Measurements from ENCODE around the gene PLOD2. TPM values are rescaled to one million over a fixed set of nuclear protein-coding genes. Genes with fewer than 3 reads are reported as not detected.

The PLOD2 gene
- total and polyA plus RNA-seq, 9 of the 15 experiments (the other 6 are each of a cell fraction or from before 2014, with no cell fraction given): 0.18 to 1.5 (median 0.58) TPM

GRCh38 chr3:146050691-146051090 is 110.3 kb downstream of the PLOD2 start (continued):
- no peak for TF ChIP-seq HNRNPH1 (optimal IDR thresholded peaks at IDR 0.05; ENCODE audit: low read depth, low read length)
- no peak for TF ChIP-seq ID3 (CRISPR knock-in tag; IDR thresholded peaks at IDR 0.05)
- TF ChIP-seq ID3 (tag; IDR thresholded peaks at IDR 0.05): no peak
- TF ChIP-seq RBM22 (IDR thresholded peaks at IDR 0.05; ENCODE audit: low read depth, low read length, poor library complexity, severe bottlenecking): no peak

- no peak for DNase-seq (ENCODE audit: extremely low read depth in 1 of 4, low spot score in 3 of 4)
- no peak overlapping the region for H3K27ac ChIP-seq (ENCODE audit: extremely low read depth, low read depth, low read length)
- H4K20me1 ChIP-seq (replicated peaks; ENCODE audit: control insufficient read depth, insufficient read depth, low read length): no peaks in the 10 kb centered on the region
- POLR2A ChIA-PET: no interaction called here
- TF ChIP-seq IRF9 (tag; IDR thresholded peaks at IDR 0.05) (no peak), ZNF41 (CRISPR knock-in tag; conservative IDR thresholded peaks at IDR 0.05) (no peak), MCM3 (IDR thresholded peaks at IDR 0.05) (no peak), ZNF316 (IDR thresholded peaks at IDR 0.05) (peak; percentile 23; the same call in 1 of the 2 replicates), ETS2 (tag; IDR thresholded peaks at IDR 0.05; ENCODE audit: borderline replicate concordance, poor library complexity, severe bottlenecking) (no peak), SOX6 (IDR thresholded peaks at IDR 0.05) (no peak), ARNT (IDR thresholded peaks at IDR 0.05) (no peak)
- H3K4me1 ChIP-seq (replicated peaks in 1 of 2; ENCODE audit: control insufficient read depth in 2 of 2, insufficient read depth in 2 of 2, low read length in 2 of 2): no peaks in the 10 kb centered on the region
- FAIRE-seq: no peak
- no peak overlapping the region for H3K9ac ChIP-seq (ENCODE audit: insufficient read depth in 1 of 2, low read depth in 2 of 2, low read length in 2 of 2)
- ATAC-seq: no peak
- CTCF ChIA-PET (ENCODE audit: low intra/inter-chr PET ratio): no interaction called here
- H3K4me2 ChIP-seq (ENCODE audit: insufficient read depth, low read length): no peak overlapping the region
- H3K4me3 ChIP-seq: no peak overlapping the region
- no peaks in the 10 kb centered on the region for H3K36me3 ChIP-seq (ENCODE audit: control insufficient read depth, insufficient read depth, low read length)
- BruUV-seq (replicated peaks): no TSS peak
- no peak overlapping the region for H2AFZ ChIP-seq (ENCODE audit: low read depth, low read length)
- no peaks in the 10 kb centered on the region for H3K79me2 ChIP-seq (ENCODE audit: control insufficient read depth, insufficient read depth, low read length)
- no peaks in the 10 kb centered on the region for H3K9me1 ChIP-seq (ENCODE audit: control insufficient read depth, insufficient read depth, low read length)
- intact Hi-C loops (cut with micrococcal nuclease): no loop called here
- no peaks in the 10 kb centered on the region for H3K9me3 ChIP-seq (replicated peaks; ENCODE audit: control insufficient read depth, insufficient read depth, low read depth, low read length)
- H3K27me3 ChIP-seq (ENCODE audit: control insufficient read depth in 2 of 2, insufficient read depth in 2 of 2, low read length in 2 of 2): no peaks in the 10 kb centered on the region
- WGBS (ENCODE audit: insufficient coverage, low coverage, missing lambda C conversion rate): 0% methylated on average over 1 of the region's 1 CpG
- in situ Hi-C loops (cut with MboI): no loop called here
These were observed 113.5 kb downstream of the PLOD2 start for GRCh38 chr3:146047485-146047884.
